Activated CD8-positive, alpha-beta T cell treated with anti-CD3 and anti-CD28 coated beads, Interleukin-2, amount 10 ng/mL, durations not matched to agents 7 days and 5 days (primary cell): ENCODE measurements around the gene DNAAF1. TPM values are rescaled to one million over a fixed set of nuclear protein-coding genes. Genes with fewer than 3 reads are reported as not detected.

Source experiments
- ATAC-seq: fragments of 150-1000 bp; cut with Tn5 transposase; one replicate; pipeline ENCODE4 v1.10.0; 2021; ENCODE audit warnings: moderate library complexity
- CTCF ChIA-PET: fragments of 350-600 bp; sonication (Branson Sonifier 250); formaldehyde crosslinking; loops from one replicate; lab custom pipeline; 2021; ENCODE audit warnings: antibody characterized with exemption; lab: Charles Lee
- POLR2A ChIA-PET: fragments of 350-600 bp; sonication (Branson Sonifier 250); formaldehyde crosslinking; loops from one replicate; lab custom pipeline; 2021; ENCODE audit warnings: antibody characterized with exemption; lab: Charles Lee
- DNase-seq: peaks from one replicate; pipeline ENCODE4 v3.0.0-alpha.2; 2020
- H3K27ac Mint-ChIP-seq: one replicate; pipeline ENCODE4 v1.8.0; 2021; ENCODE audit warnings: mild to moderate bottlenecking, mixed read lengths
- H3K27me3 Mint-ChIP-seq: one replicate; pipeline ENCODE4 v1.8.0; 2021; ENCODE audit warnings: low read depth, mixed read lengths
- H3K36me3 Mint-ChIP-seq: one replicate; pipeline ENCODE4 v1.8.0; 2021; ENCODE audit warnings: low read depth, mixed read lengths
- H3K4me1 Mint-ChIP-seq: one replicate; pipeline ENCODE4 v1.8.0; 2021; ENCODE audit warnings: low read depth, mixed read lengths
- H3K4me3 Mint-ChIP-seq: one replicate; pipeline ENCODE4 v1.8.0; 2021; ENCODE audit warnings: mild to moderate bottlenecking, mixed read lengths
- H3K9me3 Mint-ChIP-seq: one replicate; pipeline ENCODE4 v1.8.0; 2022; ENCODE audit warnings: mixed read lengths; ENCODE audit not compliant: insufficient read depth
- total RNA-seq, 2 experiments: library from RNA; stranded (reverse); gene quantifications; one replicate each; pipeline ENCODE4 v1.2.3, GENCODE V29; 2021

Gene DNAAF1
- total RNA-seq, 2 experiments from 2014 or later = not detected

- Mint-ChIP-seq H3K27ac (no peak overlapping the region), H3K36me3 (peaks cover 19% of the 10 kb centered on the region), H3K9me3 (no peaks in the 10 kb centered on the region), H3K27me3 (peaks cover 3% of the 10 kb centered on the region), H3K4me1 (peaks cover 4% of the 10 kb centered on the region), H3K4me3 (no peak overlapping the region)
- ChIA-PET CTCF (interaction anchor here (2.5 kb wide), 1 partner anchor 8 kb away, joined by 11 read pairs; the partner anchor contains the start of gene TAF1C), POLR2A (no interaction called here)
- no peak for ATAC-seq
- no peak for DNase-seq
Observed at GRCh38 chr16:84178892-84179611, 33.9 kb downstream of the DNAAF1 start.

DNA sequence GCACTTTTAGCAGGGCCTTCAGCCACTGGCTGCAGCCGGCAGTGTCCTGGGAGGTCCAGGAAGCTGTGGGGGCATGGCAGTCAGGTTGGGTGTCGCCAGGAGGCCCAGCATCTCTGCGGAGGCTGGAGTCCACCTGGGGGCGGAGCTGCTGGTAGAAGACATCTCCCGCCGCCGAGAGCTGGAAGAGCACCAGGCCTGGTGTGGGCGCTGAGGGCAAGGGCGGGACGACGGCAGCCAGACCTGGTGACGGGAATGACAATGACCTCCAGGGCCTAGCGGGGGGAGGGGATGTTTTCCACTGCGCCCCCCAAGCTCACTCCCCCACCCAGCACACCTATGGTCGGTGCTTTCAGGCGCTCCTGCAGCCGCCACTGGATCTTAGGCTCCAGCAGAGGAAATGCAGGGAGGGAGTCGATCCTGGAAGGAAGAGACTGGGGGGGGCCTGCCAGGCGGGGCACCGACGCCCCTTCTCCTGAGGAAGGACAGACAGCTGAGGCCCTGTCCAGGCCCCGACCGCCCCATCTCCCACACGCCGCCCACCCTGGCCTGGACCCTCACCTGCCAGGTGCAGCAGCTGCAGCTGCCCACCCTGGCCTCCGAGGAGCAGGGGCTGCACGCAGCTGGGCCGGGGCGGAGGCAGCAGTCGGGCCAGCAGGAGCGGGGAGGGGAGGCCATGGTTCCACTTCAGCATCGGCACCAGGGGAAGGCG, 34.7 kb downstream of the DNAAF1 start:
- no peak overlapping the region for H3K4me3 Mint-ChIP-seq
- no peak overlapping the region for H3K27ac Mint-ChIP-seq
- no peak for DNase-seq
- CTCF ChIA-PET = no interaction called here
- peaks cover 26% of the 10 kb centered on the region for H3K36me3 Mint-ChIP-seq
- H3K27me3 Mint-ChIP-seq = no peaks in the 10 kb centered on the region
- peaks cover 10% of the 10 kb centered on the region for H3K4me1 Mint-ChIP-seq
- POLR2A ChIA-PET = no interaction called here
- no peaks in the 10 kb centered on the region for H3K9me3 Mint-ChIP-seq
- no peak for ATAC-seq

DNA sequence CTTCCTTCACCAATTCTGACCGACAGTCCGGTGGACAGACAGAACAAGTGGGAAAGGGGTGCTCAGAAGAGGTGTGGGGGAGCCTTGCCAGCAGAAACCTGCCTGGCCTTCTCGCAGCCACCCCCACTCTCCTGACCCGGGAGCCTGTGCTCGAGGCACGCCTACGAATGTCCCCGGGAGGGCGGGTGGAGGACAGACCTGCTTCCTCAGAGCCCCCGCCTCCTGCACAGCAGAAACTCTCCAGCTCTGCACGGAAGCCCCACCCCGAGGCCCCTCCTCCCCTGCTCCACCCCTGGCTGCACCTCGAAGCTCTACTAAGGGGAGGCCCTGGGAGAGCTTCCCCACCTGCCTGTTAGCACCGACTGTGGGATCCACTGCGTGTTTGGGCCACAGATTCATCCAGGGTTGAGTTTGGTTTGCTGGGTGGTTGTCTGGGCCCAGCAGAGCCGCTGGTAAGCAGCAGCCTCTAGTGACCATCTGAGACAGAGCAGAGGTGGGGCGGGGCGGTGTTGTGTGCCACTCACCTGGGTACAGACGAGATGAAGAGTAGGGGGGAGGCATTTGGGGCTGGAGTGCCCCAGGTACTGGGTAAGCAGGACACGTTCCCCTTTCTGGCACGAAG, 35.5 kb downstream of the DNAAF1 start:
- Mint-ChIP-seq H3K4me3 (no peak overlapping the region), H3K9me3 (no peaks in the 10 kb centered on the region), H3K27me3 (no peaks in the 10 kb centered on the region), H3K4me1 (peaks cover 12% of the 10 kb centered on the region), H3K27ac (no peak overlapping the region), H3K36me3 (peaks cover 29% of the 10 kb centered on the region)
- ChIA-PET CTCF (no interaction called here), POLR2A (no interaction called here)
- ATAC-seq = no peak
- DNase-seq = no peak

- H3K4me1 Mint-ChIP-seq = peaks cover 18% of the 10 kb centered on the region
- no peak overlapping the region for H3K27ac Mint-ChIP-seq
- no peaks in the 10 kb centered on the region for H3K9me3 Mint-ChIP-seq
- CTCF ChIA-PET = no interaction called here
- POLR2A ChIA-PET = no interaction called here
- DNase-seq (no peak), ATAC-seq (no peak)
- peaks cover 29% of the 10 kb centered on the region for H3K36me3 Mint-ChIP-seq
- no peaks in the 10 kb centered on the region for H3K27me3 Mint-ChIP-seq
- no peak overlapping the region for H3K4me3 Mint-ChIP-seq
Observed at GRCh38 chr16:84181144-84181915, 36.2 kb downstream of the DNAAF1 start.

- no peak overlapping the region for H3K27ac Mint-ChIP-seq
- no peak overlapping the region for H3K4me3 Mint-ChIP-seq
- peaks cover 22% of the 10 kb centered on the region for H3K4me1 Mint-ChIP-seq
- peaks cover 29% of the 10 kb centered on the region for H3K36me3 Mint-ChIP-seq
- no peaks in the 10 kb centered on the region for H3K27me3 Mint-ChIP-seq
- no peak for ATAC-seq
- DNase-seq = no peak
- H3K9me3 Mint-ChIP-seq = no peaks in the 10 kb centered on the region
- ChIA-PET POLR2A (no interaction called here), CTCF (no interaction called here)
Observed at GRCh38 chr16:84182104-84182503, 37.0 kb downstream of the DNAAF1 start.

DNA sequence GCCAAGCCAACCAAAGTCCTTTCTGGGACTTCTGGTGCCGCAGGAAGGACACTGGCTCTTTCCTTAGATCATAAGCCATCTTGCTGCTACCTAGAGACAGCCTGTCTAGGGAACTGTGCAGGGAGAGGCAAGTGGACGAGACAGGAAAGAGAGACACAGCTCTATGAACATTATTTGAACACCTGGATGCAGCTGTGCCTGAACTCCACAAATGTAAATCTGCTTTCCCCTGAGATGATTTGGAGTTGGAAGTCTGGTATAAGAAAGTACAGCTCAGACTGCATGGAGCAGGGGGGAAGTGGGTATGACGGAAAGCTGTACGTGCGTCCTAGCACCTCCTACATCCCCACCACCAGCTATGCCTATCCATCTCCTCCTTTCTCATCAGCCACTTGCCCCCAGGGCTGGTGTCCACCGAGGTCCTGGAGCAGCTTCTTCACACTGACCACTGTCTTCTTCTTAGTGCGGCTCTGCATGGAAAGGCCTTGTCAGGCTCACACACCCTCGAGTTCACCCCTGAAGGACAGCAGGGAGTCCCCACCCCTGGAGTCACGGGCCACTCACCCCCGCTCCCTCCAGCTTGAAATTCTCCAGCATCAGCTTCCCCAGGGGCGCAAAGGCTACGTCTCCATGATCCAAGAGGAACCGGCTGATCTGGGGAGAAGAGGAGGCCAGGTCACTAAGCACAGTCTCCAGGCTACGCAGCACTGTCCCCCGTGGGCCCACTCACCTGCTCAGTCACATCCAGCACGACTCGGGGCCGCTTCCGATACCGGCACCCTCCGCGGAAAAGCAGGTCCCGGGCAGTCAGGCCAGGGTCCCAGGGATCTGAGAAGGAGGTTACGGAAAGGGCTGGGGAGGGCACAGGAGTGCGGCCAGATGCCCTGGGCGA, 37.8 kb downstream of the DNAAF1 start:
- ATAC-seq = no peak
- CTCF ChIA-PET = no interaction called here
- no peaks in the 10 kb centered on the region for H3K9me3 Mint-ChIP-seq
- peaks cover 27% of the 10 kb centered on the region for H3K36me3 Mint-ChIP-seq
- peaks cover 25% of the 10 kb centered on the region for H3K4me1 Mint-ChIP-seq
- DNase-seq = no peak
- no peaks in the 10 kb centered on the region for H3K27me3 Mint-ChIP-seq
- POLR2A ChIA-PET = no interaction called here
- no peak overlapping the region for H3K27ac Mint-ChIP-seq
- H3K4me3 Mint-ChIP-seq = no peak overlapping the region

DNA sequence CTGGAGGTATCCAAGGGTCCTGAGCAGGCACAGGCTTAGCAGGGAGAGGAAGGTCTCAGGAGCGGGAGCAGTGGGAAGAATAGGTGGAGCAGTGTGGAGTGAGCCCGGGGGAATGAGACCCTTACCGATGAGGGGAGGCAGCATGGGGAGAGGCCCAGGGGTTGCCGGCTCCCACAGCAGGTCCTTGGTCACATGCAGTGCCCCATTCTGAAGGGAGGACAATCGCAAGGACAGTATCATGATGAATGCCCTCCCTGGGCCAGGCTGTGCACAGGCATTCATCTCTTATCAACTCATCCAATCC, 38.4 kb downstream of the DNAAF1 start:
- DNase-seq = no peak
- ChIA-PET CTCF (interaction anchor here (1.0 kb wide), 2 partner anchors 95 to 99 kb away, joined by 3 to 4 read pairs; no protein-coding TSS in a partner anchor), POLR2A (no interaction called here)
- peaks cover 25% of the 10 kb centered on the region for H3K4me1 Mint-ChIP-seq
- no peaks in the 10 kb centered on the region for H3K9me3 Mint-ChIP-seq
- no peaks in the 10 kb centered on the region for H3K27me3 Mint-ChIP-seq
- H3K36me3 Mint-ChIP-seq = peaks cover 24% of the 10 kb centered on the region
- H3K4me3 Mint-ChIP-seq = no peak overlapping the region
- ATAC-seq = no peak
- H3K27ac Mint-ChIP-seq = no peak overlapping the region

DNA sequence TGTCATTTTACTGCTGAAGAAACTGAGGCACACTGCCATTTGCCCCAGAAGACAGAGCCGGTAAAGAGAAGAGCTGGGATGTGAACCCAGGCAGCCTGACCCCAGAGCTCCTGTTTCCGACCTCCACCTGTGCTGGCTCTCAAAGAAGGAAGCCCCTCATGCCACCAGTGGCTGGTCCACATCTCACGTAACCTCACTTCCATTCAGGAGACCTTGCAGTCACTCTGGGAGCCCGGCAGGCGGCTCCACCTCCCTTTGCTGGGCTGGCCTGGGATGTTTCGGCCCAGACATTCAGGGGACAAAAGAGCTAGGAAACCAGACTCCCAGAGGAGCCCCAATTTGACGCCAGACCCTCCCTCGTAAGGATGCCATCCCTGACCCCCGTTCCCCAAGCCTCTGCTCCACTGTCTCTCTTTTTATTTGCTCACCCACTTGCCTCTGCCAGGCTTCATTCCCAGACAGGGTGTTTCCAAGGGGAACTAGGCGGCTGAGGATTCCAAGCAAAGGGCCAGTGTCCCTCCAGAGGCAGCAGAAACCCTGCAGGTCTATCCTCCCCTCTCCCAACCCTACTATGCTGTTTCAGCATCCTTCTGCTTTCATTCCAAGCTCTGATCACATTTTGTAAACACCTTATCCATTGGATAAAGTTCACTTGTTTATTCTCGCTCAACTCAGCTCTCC, 38.9 kb downstream of the DNAAF1 start:
- no peak overlapping the region for H3K27ac Mint-ChIP-seq
- H3K36me3 Mint-ChIP-seq = peaks cover 24% of the 10 kb centered on the region
- POLR2A ChIA-PET = no interaction called here
- no peak for DNase-seq
- no peaks in the 10 kb centered on the region for H3K27me3 Mint-ChIP-seq
- H3K9me3 Mint-ChIP-seq = no peaks in the 10 kb centered on the region
- no peak overlapping the region for H3K4me3 Mint-ChIP-seq
- CTCF ChIA-PET = interaction anchor here (0.9 to 1.0 kb wide), 3 partner anchors 95 to 99 kb away, joined by 3 to 4 read pairs (median 3); no protein-coding TSS in a partner anchor
- H3K4me1 Mint-ChIP-seq = peaks cover 25% of the 10 kb centered on the region
- no peak for ATAC-seq

GRCh38 chr16:84184775-84185174, 39.7 kb downstream of the DNAAF1 start:
- no peak for ATAC-seq
- DNase-seq = no peak
- peaks cover 25% of the 10 kb centered on the region for H3K4me1 Mint-ChIP-seq
- H3K36me3 Mint-ChIP-seq = peaks cover 24% of the 10 kb centered on the region
- H3K27me3 Mint-ChIP-seq = no peaks in the 10 kb centered on the region
- ChIA-PET POLR2A (no interaction called here), CTCF (interaction anchor here (0.9 kb wide), 1 partner anchor 96 kb away, joined by 3 read pairs; no protein-coding TSS in a partner anchor)
- H3K4me3 Mint-ChIP-seq = peak overlapping the region; percentile 94
- peak overlapping the region; percentile 55 for H3K27ac Mint-ChIP-seq
- no peaks in the 10 kb centered on the region for H3K9me3 Mint-ChIP-seq

- peak within 1 kb of the TSS; percentile 92 for H3K27ac Mint-ChIP-seq
- peak within 1 kb of the TSS; percentile 94 for H3K4me3 Mint-ChIP-seq
- ATAC-seq (peak; percentile 89), DNase-seq (peak; percentile 93)
- ChIA-PET CTCF (interaction anchor here (0.5 to 2.7 kb wide), 44 partner anchors 9 to 568 kb away, joined by 3 to 47 read pairs (median 5); partner anchors contain the start of genes DNAAF1, HSDL1 and MBTPS1), POLR2A (interaction anchor here (1.0 to 1.6 kb wide), 5 partner anchors 9 to 229 kb away, joined by 4 to 11 read pairs (median 5); partner anchors contain the start of genes DNAAF1, HSDL1 and MBTPS1)
- no peaks in the 10 kb centered on the region for H3K9me3 Mint-ChIP-seq
- H3K4me1 Mint-ChIP-seq = peaks cover 25% of the 10 kb centered on the region
- peaks cover 22% of the 10 kb centered on the region for H3K36me3 Mint-ChIP-seq
- no peaks in the 10 kb centered on the region for H3K27me3 Mint-ChIP-seq
Observed at GRCh38 chr16:84186685-84187437, 41.8 kb downstream of the DNAAF1 start, which contains the start of gene TAF1C. Gene TAF1C, minus strand, starts transcription at chr16:84187057. Its CDS starts 2,069 bp downstream, at chr16:84184988.
